ENCODE measurements around the gene TCF4. TPM values are rescaled to one million over a fixed set of nuclear protein-coding genes. Genes with fewer than 3 reads are reported as not detected.

TCF4 gene
- total RNA-seq, 1 donor: 84.6 TPM

DNA sequence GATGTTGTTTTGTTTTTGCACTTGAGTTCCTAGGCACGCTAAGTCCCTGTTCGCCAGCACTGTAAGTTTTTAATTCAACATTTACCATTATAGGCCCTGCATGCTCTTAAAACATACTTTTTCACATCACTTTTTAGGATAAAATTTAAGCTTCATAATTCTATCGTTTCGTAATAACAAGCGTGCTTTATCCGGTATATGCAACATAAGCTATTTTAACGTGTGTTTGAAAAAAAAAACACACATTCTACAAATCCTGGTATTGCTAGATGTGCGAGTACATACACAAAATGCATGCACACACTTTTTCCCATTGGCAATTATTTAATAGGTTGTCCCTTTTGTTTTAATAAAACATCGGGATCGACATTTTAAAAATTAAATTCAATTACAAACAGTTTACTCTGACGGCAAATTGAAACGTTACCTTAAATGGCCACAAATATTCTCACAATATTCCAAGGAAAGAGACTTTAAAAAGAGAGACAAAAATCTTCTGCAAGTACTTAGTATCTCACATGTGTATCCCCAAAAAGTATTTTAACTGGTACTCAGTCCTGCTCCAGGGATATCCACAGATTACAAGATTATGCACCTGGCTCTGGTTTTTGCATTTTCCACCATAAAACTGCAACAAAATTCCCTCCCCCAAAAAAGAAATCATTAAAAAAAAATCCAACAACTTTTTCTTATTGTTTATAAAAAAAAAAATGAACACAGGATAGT is 1.0 kb upstream of the TCF4 start:
- H3K4me3 ChIP-seq (ENCODE audit: low read depth, low read length): peak overlapping the region; percentile 83
- DNase-seq (ENCODE audit: low read depth): peak; percentile 55
- TF ChIP-seq, protein P1, sequence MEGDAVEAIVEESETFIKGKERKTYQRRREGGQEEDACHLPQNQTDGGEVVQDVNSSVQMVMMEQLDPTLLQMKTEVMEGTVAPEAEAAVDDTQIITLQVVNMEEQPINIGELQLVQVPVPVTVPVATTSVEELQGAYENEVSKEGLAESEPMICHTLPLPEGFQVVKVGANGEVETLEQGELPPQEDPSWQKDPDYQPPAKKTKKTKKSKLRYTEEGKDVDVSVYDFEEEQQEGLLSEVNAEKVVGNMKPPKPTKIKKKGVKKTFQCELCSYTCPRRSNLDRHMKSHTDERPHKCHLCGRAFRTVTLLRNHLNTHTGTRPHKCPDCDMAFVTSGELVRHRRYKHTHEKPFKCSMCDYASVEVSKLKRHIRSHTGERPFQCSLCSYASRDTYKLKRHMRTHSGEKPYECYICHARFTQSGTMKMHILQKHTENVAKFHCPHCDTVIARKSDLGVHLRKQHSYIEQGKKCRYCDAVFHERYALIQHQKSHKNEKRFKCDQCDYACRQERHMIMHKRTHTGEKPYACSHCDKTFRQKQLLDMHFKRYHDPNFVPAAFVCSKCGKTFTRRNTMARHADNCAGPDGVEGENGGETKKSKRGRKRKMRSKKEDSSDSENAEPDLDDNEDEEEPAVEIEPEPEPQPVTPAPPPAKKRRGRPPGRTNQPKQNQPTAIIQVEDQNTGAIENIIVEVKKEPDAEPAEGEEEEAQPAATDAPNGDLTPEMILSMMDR (IDR thresholded peaks at IDR 0.05; ENCODE audit: insufficient read depth, low read depth, low read length): no peak

DNA sequence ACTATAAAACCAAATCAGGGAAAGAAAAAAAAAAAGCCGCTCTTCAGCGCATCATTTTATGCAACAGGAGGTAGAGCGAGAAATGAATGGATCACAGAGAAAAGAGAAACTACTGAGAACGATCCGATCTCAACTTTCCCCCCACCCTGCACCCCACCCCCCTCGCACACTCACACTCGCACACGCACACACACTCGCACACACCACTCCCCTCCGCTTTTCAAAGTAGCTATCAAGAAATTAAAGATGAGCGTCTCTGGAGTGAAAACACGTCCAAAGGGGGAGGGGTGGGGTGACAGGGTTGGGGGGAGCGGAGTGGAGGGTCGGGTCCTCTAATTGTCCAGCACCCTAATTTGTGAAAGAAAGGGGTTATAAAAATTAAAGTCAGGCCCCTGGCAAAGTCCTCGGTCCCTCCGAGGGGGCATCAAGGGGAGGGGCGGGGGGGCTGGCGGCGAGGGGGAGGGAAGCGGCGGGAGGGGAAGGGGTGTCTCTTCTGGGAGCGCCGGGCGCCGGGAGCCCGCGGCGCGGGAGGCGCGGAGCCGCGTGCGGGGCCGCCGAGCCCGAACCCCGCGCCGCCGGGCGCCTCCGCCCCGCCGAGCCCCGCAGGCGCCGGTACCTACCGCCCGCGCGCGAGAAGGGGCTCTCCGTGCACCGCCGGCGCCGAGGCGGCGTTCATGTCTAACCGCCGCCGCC is 428 bp downstream of the TCF4 start:
- H3K4me3 ChIP-seq (ENCODE audit: low read depth, low read length): peak overlapping the region; percentile 83
- TF ChIP-seq, protein P1 (IDR thresholded peaks at IDR 0.05; ENCODE audit: insufficient read depth, low read depth, low read length): no peak
- peak; percentile 47 for DNase-seq (ENCODE audit: low read depth)

DNA sequence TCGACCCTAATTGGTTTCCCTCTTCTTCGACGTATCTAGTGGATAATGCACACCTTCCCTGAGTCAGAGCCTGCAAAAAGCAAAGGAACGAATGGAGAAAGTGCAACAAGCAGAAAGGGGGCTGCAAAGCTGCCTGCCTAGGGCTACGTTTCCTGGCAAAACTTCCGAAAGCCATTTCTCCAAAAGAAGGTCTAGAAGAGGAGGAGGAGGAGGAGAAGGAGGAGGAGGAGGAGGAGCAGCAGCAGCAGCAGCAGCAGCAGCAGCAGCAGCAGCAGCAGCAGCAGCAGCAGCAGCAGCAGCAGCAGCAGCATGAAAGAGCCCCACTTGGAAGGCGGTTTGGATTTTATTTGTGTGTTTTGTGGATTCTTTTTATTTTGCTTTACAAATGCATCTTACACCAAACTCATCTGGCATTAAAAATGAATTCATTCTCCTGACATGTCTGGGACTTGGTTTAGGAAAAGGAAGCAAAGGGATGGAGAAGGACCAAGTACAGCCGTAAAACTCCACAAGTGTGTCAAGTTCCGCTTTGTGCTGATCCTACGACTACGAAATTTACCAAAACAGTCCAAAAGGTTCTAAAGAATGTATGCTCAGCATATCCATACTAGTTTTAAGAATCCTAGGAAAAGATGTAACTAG is 2.0 kb downstream of the TCF4 start:
- DNase-seq (ENCODE audit: low read depth): peak; percentile 51

DNA sequence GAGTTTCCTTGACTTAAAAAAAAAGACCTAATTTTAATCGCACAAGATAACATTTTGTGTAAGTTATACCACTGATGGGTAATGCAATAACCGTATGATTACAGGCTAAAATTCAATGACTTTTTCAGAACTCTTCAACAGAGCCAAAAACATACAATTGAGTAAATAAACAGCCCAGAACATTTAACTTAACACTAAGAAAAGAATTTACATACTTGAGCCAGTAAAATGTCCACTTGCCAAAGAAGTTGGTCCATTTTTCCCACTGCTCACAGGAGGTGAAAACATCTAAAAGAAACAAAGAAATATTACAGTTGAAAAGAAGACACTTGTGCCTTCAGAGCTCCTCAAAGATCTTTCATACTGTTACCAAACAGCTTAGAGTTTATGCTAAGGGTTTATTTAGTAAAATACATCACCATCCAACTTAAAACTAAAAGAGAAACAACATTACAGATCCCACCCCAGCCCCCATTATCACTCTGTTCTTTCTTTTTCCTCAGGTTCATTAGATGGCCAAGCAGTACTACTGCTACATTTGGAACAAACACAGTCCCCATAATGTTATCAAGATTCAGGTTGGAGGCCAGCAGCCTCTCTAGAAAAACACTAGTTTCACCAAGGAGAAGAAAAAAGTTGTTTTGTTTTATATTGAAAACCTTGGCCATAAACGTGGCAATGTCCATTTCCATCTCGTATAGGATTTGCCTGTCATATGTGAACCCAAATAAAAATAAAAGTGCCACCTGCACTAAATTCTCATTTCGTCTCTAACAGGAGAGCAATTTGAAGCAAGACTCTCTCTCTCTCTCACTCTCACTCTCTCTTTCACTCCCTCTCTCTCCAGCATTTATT is 2.7 kb downstream of the TCF4 start:
- TF ChIP-seq, protein P1 (IDR thresholded peaks at IDR 0.05; ENCODE audit: insufficient read depth, low read depth, low read length): no peak
- H3K4me3 ChIP-seq (ENCODE audit: low read depth, low read length): peak overlapping the region; percentile 83
- DNase-seq (ENCODE audit: low read depth): peak; percentile 10

More for the DNA sequence above, 2.0 kb downstream of the TCF4 start:
- H3K4me3 ChIP-seq (ENCODE audit: low read depth, low read length): peak overlapping the region; percentile 83
- TF ChIP-seq, protein P1 (IDR thresholded peaks at IDR 0.05; ENCODE audit: insufficient read depth, low read depth, low read length): no peak

DNA sequence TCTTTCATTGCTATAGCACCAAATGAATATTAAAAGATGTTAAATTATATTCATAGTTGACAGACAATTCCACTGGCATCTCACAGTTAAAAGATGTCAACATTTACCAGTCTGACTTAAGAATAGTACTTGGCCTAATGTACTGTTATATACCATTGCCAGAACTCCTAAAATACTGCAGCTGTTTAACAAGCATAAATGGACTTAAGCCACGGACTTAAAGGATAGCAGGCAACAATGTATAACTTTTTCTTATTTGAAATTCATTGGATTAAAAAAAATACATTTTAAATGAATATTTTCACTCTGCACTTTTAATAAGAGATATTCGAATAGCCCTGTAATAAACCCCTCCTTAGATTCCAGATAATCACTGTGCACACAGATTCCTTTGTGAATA is 3.8 kb downstream of the TCF4 start:
- DNase-seq (ENCODE audit: low read depth): no peak
- no peak overlapping the region for H3K4me3 ChIP-seq (ENCODE audit: low read depth, low read length)
- TF ChIP-seq, protein P1 (IDR thresholded peaks at IDR 0.05; ENCODE audit: insufficient read depth, low read depth, low read length): no peak

DNA sequence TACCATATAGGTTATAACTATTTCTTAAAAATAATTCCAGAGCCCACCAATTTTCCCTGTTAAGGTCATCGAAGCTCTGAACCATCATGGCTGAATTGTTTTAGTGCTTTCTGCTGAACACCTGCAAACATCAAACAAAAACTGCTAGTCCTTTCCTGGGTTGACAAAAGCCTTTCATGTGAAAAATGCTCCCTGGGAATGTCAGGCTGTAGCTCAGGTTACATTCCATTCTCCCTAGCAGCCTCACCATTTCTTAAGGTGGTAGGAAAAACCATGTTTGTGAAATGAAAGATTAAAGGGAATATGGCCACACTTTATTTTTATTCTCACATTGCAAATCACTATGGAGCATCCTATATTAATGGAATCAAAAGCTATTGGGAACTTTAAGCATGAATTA is 5.7 kb downstream of the TCF4 start:
- DNase-seq (ENCODE audit: low read depth): no peak
- TF ChIP-seq, protein P1 (IDR thresholded peaks at IDR 0.05; ENCODE audit: insufficient read depth, low read depth, low read length): no peak
- H3K4me3 ChIP-seq (ENCODE audit: low read depth, low read length): no peak overlapping the region
